ENCODE data around the gene GRK5.

Gene GRK5

GRCh38 chr10:119404719-119405519 lies 197.5 kb downstream of the GRK5 start:
- no peak for TF ChIP-seq CTCF (IDR thresholded peaks at IDR 0.05; ENCODE audit: low read depth, low read length, missing control alignments)
- H3K27ac ChIP-seq, result peak overlapping the region; percentile 9
- in situ Hi-C loops (cut with HindIII; ENCODE audit: low pct_ligation_motif_present, low sequenced_read_pairs), result loop anchor here (25.0 kb wide), 1 partner anchor 193 kb away; the partner anchor contains the start of gene GRK5

GRCh38 chr10:119405520-119405807 lies 198.1 kb downstream of the GRK5 start:
- no peak for DNase-seq
- TF ChIP-seq CTCF (IDR thresholded peaks at IDR 0.05; ENCODE audit: low read depth, low read length, missing control alignments), result no peak
- in situ Hi-C loops (cut with HindIII; ENCODE audit: low pct_ligation_motif_present, low sequenced_read_pairs), result loop anchor here (25.0 kb wide), 1 partner anchor 193 kb away; the partner anchor contains the start of gene GRK5
- Histone ChIP-seq H3K27ac (no peak overlapping the region), H3K27me3 (replicated peaks) (no peaks in the 10 kb centered on the region), H3K4me3 (ENCODE audit: low read depth, low read length) (no peak overlapping the region), H3K36me3 (replicated peaks) (no peaks in the 10 kb centered on the region)

More at GRCh38 chr10:119404719-119405519, 197.5 kb downstream of the GRK5 start:
- H3K36me3 ChIP-seq (replicated peaks), result no peaks in the 10 kb centered on the region
- no peak overlapping the region for H3K4me3 ChIP-seq (ENCODE audit: low read depth, low read length)
- H3K27me3 ChIP-seq (replicated peaks), result no peaks in the 10 kb centered on the region
- no peak for DNase-seq

- Histone ChIP-seq H3K27ac (no peak overlapping the region), H3K4me3 (ENCODE audit: low read depth, low read length) (no peak overlapping the region), H3K27me3 (replicated peaks) (no peaks in the 10 kb centered on the region), H3K36me3 (replicated peaks) (no peaks in the 10 kb centered on the region)
- no peak for TF ChIP-seq CTCF (IDR thresholded peaks at IDR 0.05; ENCODE audit: low read depth, low read length, missing control alignments)
- in situ Hi-C loops (cut with HindIII; ENCODE audit: low pct_ligation_motif_present, low sequenced_read_pairs), result loop anchor here (25.0 kb wide), 1 partner anchor 194 kb away; the partner anchor contains the start of gene GRK5
- DNase-seq, result no peak
Measured at GRCh38 chr10:119406137-119406536, 198.8 kb downstream of the GRK5 start.

GRCh38 chr10:119406601-119407253 lies 199.4 kb downstream of the GRK5 start:
- DNase-seq, result no peak
- Histone ChIP-seq H3K36me3 (replicated peaks) (no peaks in the 10 kb centered on the region), H3K4me3 (ENCODE audit: low read depth, low read length) (no peak overlapping the region), H3K27ac (no peak overlapping the region), H3K27me3 (replicated peaks) (no peaks in the 10 kb centered on the region)
- in situ Hi-C loops (cut with HindIII; ENCODE audit: low pct_ligation_motif_present, low sequenced_read_pairs), result loop anchor here (25.0 kb wide), 1 partner anchor 194 kb away; the partner anchor contains the start of gene GRK5
- TF ChIP-seq CTCF (IDR thresholded peaks at IDR 0.05; ENCODE audit: low read depth, low read length, missing control alignments), result no peak

- Histone ChIP-seq H3K27ac (no peak overlapping the region), H3K4me3 (ENCODE audit: low read depth, low read length) (no peak overlapping the region), H3K36me3 (replicated peaks) (no peaks in the 10 kb centered on the region), H3K27me3 (replicated peaks) (no peaks in the 10 kb centered on the region)
- no peak for TF ChIP-seq CTCF (IDR thresholded peaks at IDR 0.05; ENCODE audit: low read depth, low read length, missing control alignments)
- in situ Hi-C loops (cut with HindIII; ENCODE audit: low pct_ligation_motif_present, low sequenced_read_pairs), result loop anchor here (25.0 kb wide), 1 partner anchor 195 kb away; the partner anchor contains the start of gene GRK5
- DNase-seq, result no peak
Measured at GRCh38 chr10:119407254-119407777, 199.9 kb downstream of the GRK5 start.

Data from brain microvascular endothelial cell (primary cell).